Measurements from ENCODE around the gene NCKAP1. TPM values are rescaled to one million over a fixed set of nuclear protein-coding genes. Genes with fewer than 3 reads are reported as not detected.
"Not testable (repeated sequence)": the region's sequence is repeated elsewhere in the genome, so short reads cannot be mapped to it uniquely, and the experiment has no call there.

The NCKAP1 gene
- total RNA-seq, 4 donors from 2014 or later, result 185 to 345 (median 292) TPM

- no peak for ATAC-seq
- 90 to 96% methylated on average over 2 to 3 of the region's 3 CpGs for WGBS, 2 donors (ENCODE audit: low coverage in 1 of 2)
Observed at GRCh38 chr2:182971820-182972547, 66.3 kb downstream of the NCKAP1 start.

DNA sequence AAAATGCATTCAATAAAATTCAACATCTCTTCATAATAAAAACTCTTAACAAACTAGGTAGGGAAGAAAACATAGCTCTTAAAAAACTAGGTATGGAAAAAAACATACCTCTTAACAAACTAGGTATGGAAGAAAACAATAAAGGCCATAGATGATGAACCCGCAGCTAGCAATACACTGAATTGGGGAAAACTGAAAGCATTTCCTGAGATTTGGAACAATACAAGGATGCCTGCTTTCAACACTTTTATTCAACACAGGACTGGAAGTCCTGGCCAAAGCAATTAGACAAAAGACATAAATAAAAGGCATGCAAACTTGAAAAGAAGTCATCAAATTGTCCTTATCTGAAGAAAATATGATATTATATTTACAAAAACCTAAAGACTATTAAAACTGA is 67.8 kb downstream of the NCKAP1 start:
- Histone ChIP-seq H3K9me3 (peaks cover 0 to 6% (median 0%) of the 10 kb centered on the region in 3 donors), H3K4me1 (peaks cover 0 to 35% (median 0%) of the 10 kb centered on the region in 3 donors), H3K27ac (no peak overlapping the region), H3K36me3 (peaks cover 0 to 46% of the 10 kb centered on the region in 2 donors), H3K27me3 (no peaks in the 10 kb centered on the region), H3K4me3 (no peak overlapping the region)
- ATAC-seq, result no peak
- no peak for TF ChIP-seq CTCF (IDR thresholded peaks at IDR 0.05)
- TF ChIP-seq POLR2AphosphoS5 (IDR thresholded peaks at IDR 0.05), result no peak
- TF ChIP-seq EP300 (IDR thresholded peaks at IDR 0.05), result no peak
- TF ChIP-seq POLR2A (IDR thresholded peaks at IDR 0.05), result no peak
- WGBS, 2 donors (ENCODE audit: low coverage in 1 of 2), result 60 to 88% methylated on average over 1 of the region's 1 CpG

More at GRCh38 chr2:182971820-182972547, 66.3 kb downstream of the NCKAP1 start:
- H3K9me3 ChIP-seq, result peaks cover 0 to 6% (median 0%) of the 10 kb centered on the region in 3 donors
- peaks cover 0 to 35% (median 0%) of the 10 kb centered on the region in 3 donors for H3K4me1 ChIP-seq
- no peak for TF ChIP-seq EP300 (IDR thresholded peaks at IDR 0.05)
- no peak for TF ChIP-seq POLR2AphosphoS5 (IDR thresholded peaks at IDR 0.05)
- TF ChIP-seq CTCF (IDR thresholded peaks at IDR 0.05), result no peak
- no peak for TF ChIP-seq POLR2A (IDR thresholded peaks at IDR 0.05)
- no peak overlapping the region for H3K27ac ChIP-seq
- peaks cover 0 to 48% of the 10 kb centered on the region in 2 donors for H3K36me3 ChIP-seq
- H3K4me3 ChIP-seq, result no peak overlapping the region
- no peaks in the 10 kb centered on the region for H3K27me3 ChIP-seq

GRCh38 chr2:182968493-182968892 is 69.8 kb downstream of the NCKAP1 start:
- TF ChIP-seq POLR2AphosphoS5 (IDR thresholded peaks at IDR 0.05) (no peak), EP300 (IDR thresholded peaks at IDR 0.05) (no peak), CTCF (IDR thresholded peaks at IDR 0.05) (no peak), POLR2A (IDR thresholded peaks at IDR 0.05) (no peak)
- H3K4me1 ChIP-seq, result peaks cover 0 to 18% (median 0%) of the 10 kb centered on the region in 3 donors
- no peaks in the 10 kb centered on the region for H3K27me3 ChIP-seq
- H3K4me3 ChIP-seq, result no peak overlapping the region
- no peak for ATAC-seq
- peaks cover 0 to 6% (median 0%) of the 10 kb centered on the region in 3 donors for H3K9me3 ChIP-seq
- H3K27ac ChIP-seq, result no peak overlapping the region
- H3K36me3 ChIP-seq, result peaks cover 0 to 49% of the 10 kb centered on the region in 2 donors

GRCh38 chr2:182966356-182966755 is 71.9 kb downstream of the NCKAP1 start:
- not testable (repeated sequence) for ATAC-seq, H3K27ac ChIP-seq, H3K4me3 ChIP-seq, H3K9me3 ChIP-seq, H3K27me3 ChIP-seq
- Histone ChIP-seq H3K36me3 (peaks cover 4 to 50% of the 10 kb centered on the region in 2 donors), H3K4me1 (peaks cover 0 to 14% (median 0%) of the 10 kb centered on the region in 3 donors)
- WGBS, 2 donors (ENCODE audit: low coverage in 1 of 2), result 95 to 100% methylated on average over 1 to 7 of the region's 8 CpGs

DNA sequence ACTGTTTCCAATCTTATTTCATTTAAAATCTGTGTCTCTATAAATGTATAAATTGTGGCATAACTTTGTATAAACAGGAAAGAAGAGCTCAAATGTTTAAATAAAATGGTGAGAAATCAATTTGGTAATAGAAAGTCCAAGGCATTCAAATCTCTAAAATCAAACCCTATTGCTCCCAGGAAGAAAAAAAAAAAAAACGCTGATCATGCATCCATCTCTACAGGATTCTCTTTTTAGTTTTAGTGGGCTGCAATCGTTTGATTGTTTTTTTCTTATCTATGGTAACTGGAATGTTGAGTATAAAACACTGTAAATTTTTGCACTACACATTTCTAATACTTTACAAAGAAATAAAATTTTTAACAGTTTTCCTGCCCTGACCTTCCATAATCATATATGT is 75.6 kb downstream of the NCKAP1 start:
- H3K27me3 ChIP-seq, result no peaks in the 10 kb centered on the region
- no peak for TF ChIP-seq EP300 (IDR thresholded peaks at IDR 0.05)
- no peaks in the 10 kb centered on the region for H3K4me1 ChIP-seq
- H3K27ac ChIP-seq, result no peak overlapping the region
- peaks cover 4 to 67% of the 10 kb centered on the region in 2 donors for H3K36me3 ChIP-seq
- no peak for ATAC-seq
- no peak overlapping the region for H3K4me3 ChIP-seq
- WGBS, 2 donors (ENCODE audit: low coverage in 1 of 2), result 62 to 68% methylated on average over 2 of the region's 2 CpGs
- H3K9me3 ChIP-seq, result no peaks in the 10 kb centered on the region

DNA sequence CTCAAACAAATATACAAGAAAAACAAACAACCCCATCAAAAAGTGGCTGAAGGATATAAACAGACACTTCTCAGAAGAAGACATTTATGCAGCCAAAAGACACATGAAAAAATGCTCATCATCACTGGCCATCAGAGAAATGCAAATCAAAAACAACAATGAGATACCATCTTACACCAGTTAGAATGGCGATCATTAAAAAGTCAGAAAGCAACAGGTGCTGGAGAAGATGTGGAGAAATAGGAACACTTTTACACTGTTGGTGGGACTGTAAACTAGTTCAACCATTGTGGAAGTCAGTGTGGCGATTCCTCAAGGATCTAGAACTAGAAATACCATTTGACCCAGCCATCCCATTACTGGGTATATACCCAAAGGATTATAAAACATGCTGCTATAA is 77.4 kb downstream of the NCKAP1 start:
- not testable (repeated sequence) for H3K27ac ChIP-seq, ATAC-seq, H3K9me3 ChIP-seq, H3K4me3 ChIP-seq, H3K4me1 ChIP-seq, H3K27me3 ChIP-seq
- peaks cover 4 to 76% of the 10 kb centered on the region in 2 donors for H3K36me3 ChIP-seq
- 100% methylated on average over 2 of the region's 2 CpGs; no CpG with 5 or more reads in 1 of the 2 donors for WGBS, 2 donors (ENCODE audit: low coverage in 1 of 2)

All from gastroesophageal sphincter (tissue), 4 donors.